H1 (cell line): ENCODE measurements around the gene NIPAL1. TPM values are rescaled to one million over a fixed set of nuclear protein-coding genes. Genes with fewer than 3 reads are reported as not detected.

Source experiments
- CTCF ChIA-PET: fragments of 300-600 bp; sonication (Branson Sonifier 250); formaldehyde crosslinking; loops from one replicate; lab custom pipeline; 2021; ENCODE audit not compliant: partially characterized antibody; lab: Charles Lee
- POLR2A ChIA-PET: fragments of 300-600 bp; sonication (Branson Sonifier 250); formaldehyde crosslinking; loops from one replicate; lab custom pipeline; 2021; ENCODE audit warnings: inconsistent platforms; ENCODE audit not compliant: partially characterized antibody; lab: Charles Lee
- DNase-seq, 2 experiments: peaks; one replicate each; pipeline versions ENCODE4 v3.0.0 to v3.0.0-alpha.2; 2010 to 2022; ENCODE audit warnings: low spot score in 2 of 2, low read depth in 1 of 2, mixed read lengths in 1 of 2
- FAIRE-seq: peaks from 2 replicates; lab custom pipeline; 2011; peaks lifted over from hg19 to GRCh38; lab: Jason Lieb, UNC
- H2AFZ ChIP-seq: 2 replicates; pipeline ENCODE4 v1.8.1; 2012; ENCODE audit warnings: low read length, inconsistent platforms
- H2AK5ac ChIP-seq: 2 replicates; pipeline ENCODE4 v1.6.1; 2013; ENCODE audit warnings: low read depth, low read length
- H2BK120ac ChIP-seq: replicated peaks from 2 replicates; pipeline ENCODE3; 2013; ENCODE audit warnings: low read depth, low read length, inconsistent platforms
- H2BK12ac ChIP-seq: 2 replicates; pipeline ENCODE4 v1.6.1; 2013; ENCODE audit warnings: low read depth, low read length
- H2BK15ac ChIP-seq: 2 replicates; pipeline ENCODE4 v1.6.1; 2013; ENCODE audit warnings: low read length
- H2BK20ac ChIP-seq: 2 replicates; pipeline ENCODE4 v1.6.1; 2013; ENCODE audit warnings: low read length
- H2BK5ac ChIP-seq: 2 replicates; pipeline ENCODE4 v1.6.1; 2013; ENCODE audit warnings: low read depth, low read length
- H3K14ac ChIP-seq: 2 replicates; pipeline ENCODE4 v1.6.1; 2013; ENCODE audit warnings: inconsistent platforms; ENCODE audit not compliant: insufficient read length
- H3K18ac ChIP-seq: 2 replicates; pipeline ENCODE4 v1.6.1; 2013; ENCODE audit warnings: low read length; ENCODE audit errors: extremely low read depth
- H3K23ac ChIP-seq: 2 replicates; pipeline ENCODE4 v1.6.1; 2013; ENCODE audit warnings: inconsistent platforms; ENCODE audit not compliant: insufficient read length
- H3K23me2 ChIP-seq: 2 replicates; pipeline ENCODE4 v1.6.1; 2013; ENCODE audit warnings: low read depth, low read length
- H3K27ac ChIP-seq: 2 replicates; pipeline ENCODE4 v1.6.1; 2011; ENCODE audit warnings: low read depth, low read length, inconsistent platforms
- H3K27me3 ChIP-seq, 4 experiments: replicated peaks in 1 of 4; 1 replicate in 1 of 4; 2 replicates in 3 of 4; pipeline versions ENCODE4 v1.6.1 to v1.8.1; 2011 to 2013; ENCODE audit warnings: low read length in 3 of 4, mild to moderate bottlenecking in 3 of 4, inconsistent platforms in 2 of 4, mixed read lengths in 2 of 4, moderate library complexity in 1 of 4; ENCODE audit not compliant: control insufficient read depth in 3 of 4, insufficient read depth in 3 of 4; ENCODE audit errors: extremely low read depth in 1 of 4
- H3K36me3 ChIP-seq, 4 experiments: 2 replicates each; pipeline versions ENCODE4 v1.6.1 to v1.8.1; 2011 to 2013; ENCODE audit warnings: mild to moderate bottlenecking in 4 of 4, low read length in 3 of 4, moderate library complexity in 2 of 4, control low read depth in 1 of 4, inconsistent platforms in 1 of 4; ENCODE audit not compliant: insufficient read depth in 4 of 4, control insufficient read depth in 2 of 4
- H3K4ac ChIP-seq: replicated peaks from 2 replicates; pipeline ENCODE3; 2013; ENCODE audit warnings: low read length, low read depth, mixed read lengths, inconsistent platforms; ENCODE audit not compliant: insufficient read length
- H3K4me1 ChIP-seq, 4 experiments: replicated peaks in 1 of 4; 1 replicate in 1 of 4; 2 replicates in 3 of 4; pipeline versions ENCODE4 v1.6.1 to v1.8.1; 2011 to 2013; ENCODE audit warnings: low read length in 3 of 4, inconsistent platforms in 2 of 4, mixed read lengths in 1 of 4; ENCODE audit not compliant: insufficient read depth in 4 of 4, control insufficient read depth in 3 of 4
- H3K4me2 ChIP-seq, 2 experiments: 2 replicates each; pipeline versions ENCODE4 v1.6.1 to v1.8.1; 2011 to 2013; ENCODE audit warnings: low read depth in 2 of 2, low read length in 2 of 2, control low read depth in 1 of 2, inconsistent platforms in 1 of 2, mild to moderate bottlenecking in 1 of 2; ENCODE audit not compliant: insufficient read depth in 1 of 2
- H3K4me3 ChIP-seq, 4 experiments: fragments of 200-600, 300-600 bp in 1 of 4; sonication (generic), shearing (Covaris generic), sonication (Bioruptor Twin) in 1 of 4; 2 replicates each; pipeline versions ENCODE4 v1.5.1 to v1.8.1; 2011 to 2016; ENCODE audit warnings: low read length in 4 of 4, low read depth in 3 of 4, control low read depth in 2 of 4, inconsistent platforms in 2 of 4, mild to moderate bottlenecking in 2 of 4, mixed read lengths in 1 of 4, moderate library complexity in 1 of 4; ENCODE audit not compliant: insufficient read depth in 2 of 4; ENCODE audit errors: extremely low read depth in 1 of 4
- H3K56ac ChIP-seq: replicated peaks from 2 replicates; pipeline ENCODE3; 2013; ENCODE audit warnings: low read depth, mild to moderate bottlenecking, mixed read lengths, low read length, inconsistent platforms; ENCODE audit not compliant: insufficient read length
- H3K79me1 ChIP-seq: 2 replicates; pipeline ENCODE4 v1.6.1; 2013; ENCODE audit warnings: low read depth, low read length, control low read depth
- H3K79me2 ChIP-seq, 2 experiments: 2 replicates each; pipeline versions ENCODE4 v1.6.1 to v1.8.1; 2012 to 2013; ENCODE audit warnings: low read length in 2 of 2, mild to moderate bottlenecking in 2 of 2, inconsistent platforms in 1 of 2; ENCODE audit not compliant: insufficient read depth in 2 of 2, control insufficient read depth in 1 of 2
- H3K9ac ChIP-seq, 4 experiments: replicated peaks in 1 of 4; 1 replicate in 1 of 4; 2 replicates in 3 of 4; pipeline versions ENCODE4 v1.6.1 to v1.8.1; 2011 to 2013; ENCODE audit warnings: low read depth in 3 of 4, low read length in 3 of 4, control low read depth in 2 of 4, mild to moderate bottlenecking in 2 of 4, moderate library complexity in 2 of 4, inconsistent platforms in 1 of 4; ENCODE audit errors: extremely low read depth in 1 of 4
- H3K9me3 ChIP-seq, 2 experiments: 2 replicates each; pipeline versions ENCODE4 v1.6.1 to v1.8.1; 2012 to 2013; ENCODE audit warnings: mild to moderate bottlenecking in 2 of 2, moderate library complexity in 2 of 2, control low read depth in 1 of 2, inconsistent platforms in 1 of 2, low read depth in 1 of 2, low read length in 1 of 2, mixed read lengths in 1 of 2; ENCODE audit not compliant: insufficient read depth in 2 of 2
- H4K20me1 ChIP-seq, 2 experiments: replicated peaks in 1 of 2; 2 replicates each; pipeline versions ENCODE3 to v1.8.1; 2011 to 2013; ENCODE audit warnings: inconsistent platforms in 2 of 2, low read length in 2 of 2, mild to moderate bottlenecking in 1 of 2; ENCODE audit not compliant: insufficient read depth in 2 of 2, control insufficient read depth in 1 of 2
- H4K5ac ChIP-seq: 2 replicates; pipeline ENCODE4 v1.6.1; 2013; ENCODE audit warnings: low read length, low read depth, mixed read lengths, inconsistent platforms; ENCODE audit not compliant: insufficient read length
- H4K8ac ChIP-seq: 2 replicates; pipeline ENCODE4 v1.8.0; 2013; ENCODE audit warnings: mild to moderate bottlenecking, moderate library complexity, low read length, inconsistent platforms; ENCODE audit not compliant: insufficient read depth; ENCODE audit errors: extremely low read depth
- H4K91ac ChIP-seq: replicated peaks from 2 replicates; pipeline ENCODE3; 2013; ENCODE audit warnings: low read length, mixed read lengths, inconsistent platforms; ENCODE audit not compliant: insufficient read length
- CTBP2 ChIP-seq: IDR thresholded peaks from 2 replicates; pipeline ENCODE4 v1.7.0; 2011; ENCODE audit warnings: borderline replicate concordance, mild to moderate bottlenecking, moderate library complexity, mixed read lengths, low read length; ENCODE audit not compliant: insufficient read depth, insufficient read length
- JUN ChIP-seq: IDR thresholded peaks from 2 replicates; pipeline ENCODE4 v1.6.1; 2011; ENCODE audit warnings: low read depth, mild to moderate bottlenecking, improper control_type of control experiment, low read length
- KDM1A ChIP-seq: fragments of 200-600, 300-600 bp; sonication (generic); IDR thresholded peaks from 2 replicates; pipeline ENCODE4 v1.7.1; 2016; ENCODE audit warnings: mild to moderate bottlenecking, low read length, borderline replicate concordance
- NRF1 ChIP-seq: IDR thresholded peaks from 2 replicates; pipeline ENCODE4 v1.6.1; 2011; ENCODE audit warnings: mild to moderate bottlenecking, low read depth, low read length, improper control_type of control experiment
- RXRA ChIP-seq: IDR thresholded peaks from 2 replicates; pipeline ENCODE4 v1.6.1; 2011; ENCODE audit warnings: low read depth, mild to moderate bottlenecking, low read length, moderate library complexity; ENCODE audit not compliant: insufficient read depth
- SIRT6 ChIP-seq: IDR thresholded peaks from one replicate; pipeline ENCODE4 v1.7.1; 2012; ENCODE audit warnings: low read length, inconsistent platforms
- SP2 ChIP-seq: IDR thresholded peaks from 2 replicates; pipeline ENCODE4 v1.6.1; 2012; ENCODE audit warnings: mild to moderate bottlenecking, low read length, inconsistent platforms
- TAF1 ChIP-seq: IDR thresholded peaks from 2 replicates; pipeline ENCODE4 v1.6.1; 2011; ENCODE audit warnings: mild to moderate bottlenecking, low read depth, low read length
- YY1 ChIP-seq: IDR thresholded peaks from 2 replicates; pipeline ENCODE4 v1.6.1; 2011; ENCODE audit warnings: low read depth, mild to moderate bottlenecking, low read length
- WGBS, 2 experiments: shearing (Covaris generic) in 1 of 2; methylation state at CpG; one replicate each; pipeline versions ENCODE4 v1.1.6 to v1.1.7; 2013 to 2015; ENCODE audit warnings: low lambda C conversion rate in 2 of 2, mixed read lengths in 2 of 2, inconsistent platforms in 1 of 2, low coverage in 1 of 2, missing lambda C conversion rate in 1 of 2; ENCODE audit not compliant: insufficient replicate concordance in 2 of 2, insufficient coverage in 1 of 2, insufficient read length in 1 of 2; ENCODE audit errors: extremely low coverage in 1 of 2, missing lambda C conversion rate in 1 of 2; 5-methylcytosine and 5-hydroxymethylcytosine counted together
- polyA plus RNA-seq, 7 experiments: library from polyadenylated mRNA; depleted of rRNA in 3 of 7; stranded (reverse) in 5 of 7; unstranded in 2 of 7; fragments of >200 nt in 5 of 7; fragments of 200-250 nt in 2 of 7; gene quantifications; 1 replicate in 5 of 7; 2 replicates in 1 of 7; 4 replicates in 1 of 7; pipeline versions ENCODE4 v1.2.1 to v1.2.3, GENCODE V29; 2011 to 2013; ENCODE audit warnings: missing spikeins in 2 of 7, mixed read lengths in 2 of 7
- total RNA-seq: library from RNA; stranded (reverse); fragmentation: NEBNext Ultra II Directional; extraction: Animal tissue kit (Norgen Biotek cat#: 25700); gene quantifications from 2 replicates; pipeline ENCODE4 v1.2.1, GENCODE V29; 2021
- TF ChIP-seq, protein P1 (sequence below), 3 experiments: IDR thresholded peaks; 1 replicate in 2 of 3; 2 replicates in 1 of 3; pipeline versions ENCODE4 v1.5.1 to v1.6.1; 2011; ENCODE audit warnings: low read length in 3 of 3, mild to moderate bottlenecking in 3 of 3, inconsistent platforms in 2 of 3, low read depth in 1 of 3, moderate library complexity in 1 of 3; ENCODE audit not compliant: insufficient read depth in 1 of 3; ENCODE audit errors: control extremely low read depth in 1 of 3

NIPAL1 gene
- total and polyA plus RNA-seq, 2 of the 8 experiments (the other 6 are each of a cell fraction or from before 2014, with no cell fraction given) = 1.4 to 4.9 TPM

DNA sequence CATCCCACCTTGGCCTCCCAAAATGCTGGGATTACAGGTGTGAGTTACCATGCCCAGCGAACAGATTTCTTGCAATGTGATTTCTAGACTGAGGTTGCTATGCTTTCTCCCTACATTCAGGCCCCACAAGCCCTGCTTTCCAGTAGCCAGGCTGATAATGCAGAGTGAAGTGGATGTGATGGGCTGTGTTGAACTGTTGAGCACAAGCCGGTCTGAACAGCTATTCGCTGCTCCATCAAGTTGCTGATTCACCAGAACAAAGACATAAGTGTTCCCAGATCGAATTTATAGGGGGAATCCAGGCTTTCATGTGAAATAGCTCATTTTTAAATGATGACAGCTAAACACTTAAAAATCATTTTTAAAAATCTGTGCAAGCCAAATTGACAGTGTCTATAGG lies 8.0 kb downstream of the NIPAL1 start:
- H3K18ac ChIP-seq = peak overlapping the region; percentile 7; the same call in 1 of the 2 replicates
- no peak overlapping the region for H2BK15ac ChIP-seq
- 98% methylated on average over 4 of the region's 4 CpGs; no CpG with 5 or more reads in 1 of the 2 experiments for WGBS, 2 experiments
- no peak overlapping the region for H2BK120ac ChIP-seq
- H3K27ac ChIP-seq = no peak overlapping the region
- H4K8ac ChIP-seq = peak overlapping the region; percentile 73; the same call in 1 of the 2 replicates
- H3K56ac ChIP-seq = no peak overlapping the region
- no peaks in the 10 kb centered on the region for H3K9me3 ChIP-seq
- no peak overlapping the region for H3K4ac ChIP-seq
- H3K27me3 ChIP-seq = no peaks in the 10 kb centered on the region
- no peak overlapping the region for H3K23ac ChIP-seq
- no peaks in the 10 kb centered on the region for H3K79me2 ChIP-seq
- peaks cover 3% of the 10 kb centered on the region; the same call in 1 of the 2 replicates for H3K23me2 ChIP-seq
- H3K4me1 ChIP-seq = peaks cover 0 to 8% (median 0%) of the 10 kb centered on the region in 4 experiments; a peak in 2 of 7 replicates
- H4K5ac ChIP-seq = no peak overlapping the region
- FAIRE-seq (no peak), DNase-seq (no peak)
- no peaks in the 10 kb centered on the region for H3K79me1 ChIP-seq
- no peaks in the 10 kb centered on the region; a peak in 1 of 8 replicates for H3K36me3 ChIP-seq
- no peak overlapping the region for H3K14ac ChIP-seq
- no peak overlapping the region for H2BK20ac ChIP-seq
- CTCF ChIA-PET = interaction anchor here (0.6 to 4.8 kb wide), 5 partner anchors 10 to 187 kb away, joined by 3 to 32 read pairs (median 5); no protein-coding TSS in a partner anchor
- no peak overlapping the region for H3K4me3 ChIP-seq
- H3K4me2 ChIP-seq = no peak overlapping the region
- no peak overlapping the region for H2BK12ac ChIP-seq
- no peak overlapping the region for H2AFZ ChIP-seq
- POLR2A ChIA-PET = interaction anchor here (1.4 kb wide), 1 partner anchor 8 kb away, joined by 4 read pairs; the partner anchor contains the start of genes CNGA1 and NIPAL1
- no peak overlapping the region for H3K9ac ChIP-seq
- H2AK5ac ChIP-seq = no peak overlapping the region
- no peak overlapping the region for H4K91ac ChIP-seq
- H2BK5ac ChIP-seq = no peak overlapping the region
- no peaks in the 10 kb centered on the region for H4K20me1 ChIP-seq
- TF ChIP-seq, protein P1, sequence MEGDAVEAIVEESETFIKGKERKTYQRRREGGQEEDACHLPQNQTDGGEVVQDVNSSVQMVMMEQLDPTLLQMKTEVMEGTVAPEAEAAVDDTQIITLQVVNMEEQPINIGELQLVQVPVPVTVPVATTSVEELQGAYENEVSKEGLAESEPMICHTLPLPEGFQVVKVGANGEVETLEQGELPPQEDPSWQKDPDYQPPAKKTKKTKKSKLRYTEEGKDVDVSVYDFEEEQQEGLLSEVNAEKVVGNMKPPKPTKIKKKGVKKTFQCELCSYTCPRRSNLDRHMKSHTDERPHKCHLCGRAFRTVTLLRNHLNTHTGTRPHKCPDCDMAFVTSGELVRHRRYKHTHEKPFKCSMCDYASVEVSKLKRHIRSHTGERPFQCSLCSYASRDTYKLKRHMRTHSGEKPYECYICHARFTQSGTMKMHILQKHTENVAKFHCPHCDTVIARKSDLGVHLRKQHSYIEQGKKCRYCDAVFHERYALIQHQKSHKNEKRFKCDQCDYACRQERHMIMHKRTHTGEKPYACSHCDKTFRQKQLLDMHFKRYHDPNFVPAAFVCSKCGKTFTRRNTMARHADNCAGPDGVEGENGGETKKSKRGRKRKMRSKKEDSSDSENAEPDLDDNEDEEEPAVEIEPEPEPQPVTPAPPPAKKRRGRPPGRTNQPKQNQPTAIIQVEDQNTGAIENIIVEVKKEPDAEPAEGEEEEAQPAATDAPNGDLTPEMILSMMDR (IDR thresholded peaks at IDR 0.05; ENCODE audit: control extremely low read depth in 1 of 3, insufficient read depth in 1 of 3, low read depth in 1 of 3, low read length in 3 of 3) = no peak
- no peak for TF ChIP-seq NRF1
- no peak for TF ChIP-seq TAF1
- TF ChIP-seq CTBP2 = no peak
- no peak for TF ChIP-seq KDM1A
- TF ChIP-seq SP2 = no peak
- TF ChIP-seq SIRT6 = no peak
- no peak for TF ChIP-seq YY1
- no peak for TF ChIP-seq RXRA
- no peak for TF ChIP-seq JUN
